ENCODE data around the gene BAZ1B.

DNA sequence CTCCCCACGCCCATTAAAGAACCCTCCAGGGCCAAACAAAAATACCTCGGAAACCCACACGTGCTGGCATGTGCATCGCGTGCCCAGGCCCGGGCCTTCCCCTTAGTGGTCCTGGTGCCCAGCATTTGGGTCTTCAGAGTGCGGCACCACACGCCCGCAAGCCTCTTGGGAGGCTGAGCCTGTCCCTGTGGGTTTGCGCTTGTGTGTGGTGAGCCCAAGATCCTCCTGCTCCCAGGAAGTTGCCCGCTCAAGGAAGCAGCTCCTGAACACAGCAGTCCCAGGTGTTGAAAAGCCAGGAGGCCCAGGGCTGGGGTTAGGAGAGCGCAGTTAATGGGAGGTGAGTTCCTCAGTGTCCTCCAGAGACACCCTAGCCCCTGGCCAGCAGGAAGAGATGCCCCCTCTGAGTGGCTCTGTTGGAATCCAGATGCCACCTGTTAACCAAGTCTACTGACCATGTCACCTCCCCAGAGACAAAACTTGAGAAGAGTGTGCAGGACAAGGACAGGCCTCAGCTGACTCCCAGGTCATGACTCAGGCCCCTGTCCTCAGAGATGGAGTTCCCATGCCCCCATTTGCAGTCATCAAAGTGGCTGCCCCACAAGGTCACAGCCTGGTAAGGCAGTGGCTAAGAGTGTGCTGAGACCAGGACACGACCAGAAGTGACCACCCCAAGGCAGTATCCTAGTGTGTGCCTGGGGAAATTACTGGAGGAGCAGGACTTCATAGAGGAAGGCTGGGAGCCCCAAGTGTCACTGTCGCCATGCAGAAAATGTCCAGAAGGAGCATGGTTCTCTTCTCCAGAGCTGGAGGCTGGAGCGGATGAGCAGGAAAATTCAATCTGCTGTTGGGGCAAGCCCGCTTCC is 83.3 kb downstream of the BAZ1B start:
- no peak for TF ChIP-seq LARP7 (IDR thresholded peaks at IDR 0.05)
- TF ChIP-seq PHF8 (IDR thresholded peaks at IDR 0.05; ENCODE audit: borderline replicate concordance, low read length): no peak
- no peak for TF ChIP-seq CEBPB (tag; IDR thresholded peaks at IDR 0.05)
- TF ChIP-seq, protein P1, sequence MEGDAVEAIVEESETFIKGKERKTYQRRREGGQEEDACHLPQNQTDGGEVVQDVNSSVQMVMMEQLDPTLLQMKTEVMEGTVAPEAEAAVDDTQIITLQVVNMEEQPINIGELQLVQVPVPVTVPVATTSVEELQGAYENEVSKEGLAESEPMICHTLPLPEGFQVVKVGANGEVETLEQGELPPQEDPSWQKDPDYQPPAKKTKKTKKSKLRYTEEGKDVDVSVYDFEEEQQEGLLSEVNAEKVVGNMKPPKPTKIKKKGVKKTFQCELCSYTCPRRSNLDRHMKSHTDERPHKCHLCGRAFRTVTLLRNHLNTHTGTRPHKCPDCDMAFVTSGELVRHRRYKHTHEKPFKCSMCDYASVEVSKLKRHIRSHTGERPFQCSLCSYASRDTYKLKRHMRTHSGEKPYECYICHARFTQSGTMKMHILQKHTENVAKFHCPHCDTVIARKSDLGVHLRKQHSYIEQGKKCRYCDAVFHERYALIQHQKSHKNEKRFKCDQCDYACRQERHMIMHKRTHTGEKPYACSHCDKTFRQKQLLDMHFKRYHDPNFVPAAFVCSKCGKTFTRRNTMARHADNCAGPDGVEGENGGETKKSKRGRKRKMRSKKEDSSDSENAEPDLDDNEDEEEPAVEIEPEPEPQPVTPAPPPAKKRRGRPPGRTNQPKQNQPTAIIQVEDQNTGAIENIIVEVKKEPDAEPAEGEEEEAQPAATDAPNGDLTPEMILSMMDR (IDR thresholded peaks at IDR 0.05 in 2 of 3, conservative IDR thresholded peaks at IDR 0.05 in 1 of 3; ENCODE audit: insufficient read depth in 2 of 3, low read depth in 1 of 3, low read length in 3 of 3): no peak
